Muscle layer of colon (tissue), 2 donors: ENCODE measurements around the gene EIF2S3.
A peak's percentile ranks its signal among the peaks of the same experiment; 100 is the strongest.

ENCODE experiments used
- H3K27ac ChIP-seq: one replicate; pipeline ENCODE4 v1.7.0; 2013; ENCODE audit warnings: low read depth, mild to moderate bottlenecking, low read length, moderate library complexity
- H3K27me3 ChIP-seq, 2 donors: one replicate each; pipeline ENCODE4 v1.7.0; 2013; ENCODE audit warnings: low read length in 2 of 2, mild to moderate bottlenecking in 2 of 2; ENCODE audit not compliant: insufficient read depth in 2 of 2, control insufficient read depth in 1 of 2
- H3K36me3 ChIP-seq: one replicate; pipeline ENCODE4 v1.7.0; 2013; ENCODE audit warnings: mild to moderate bottlenecking, low read length; ENCODE audit not compliant: insufficient read depth
- H3K4me1 ChIP-seq: one replicate; pipeline ENCODE4 v1.7.0; 2013; ENCODE audit warnings: mild to moderate bottlenecking, low read length; ENCODE audit not compliant: insufficient read depth
- H3K4me3 ChIP-seq, 2 donors: one replicate each; pipeline ENCODE4 v1.7.0; 2013; ENCODE audit warnings: low read length in 2 of 2, low read depth in 1 of 2, mild to moderate bottlenecking in 1 of 2, moderate library complexity in 1 of 2
- H3K9ac ChIP-seq: one replicate; pipeline ENCODE4 v1.7.0; 2013; ENCODE audit warnings: low read length
- H3K9me3 ChIP-seq: one replicate; pipeline ENCODE4 v1.7.0; 2013; ENCODE audit warnings: mild to moderate bottlenecking, low read length
- donor health status: abdominal sarcoma.
- donor health status: Adenocarcinoma of cecum.

Gene EIF2S3

GRCh38 chrX:24054182-24055042 lies at the start of gene EIF2S3:
Gene EIF2S3 (plus strand): TSS chrX:24054956. CDS start chrX:24054969, 13 bp downstream.
- H3K4me1 ChIP-seq: no peaks in the 10 kb centered on the region
- H3K9me3 ChIP-seq: no peaks in the 10 kb centered on the region
- H3K9ac ChIP-seq: peak within 1 kb of the TSS; percentile 83
- H3K36me3 ChIP-seq: peaks cover 12% of the 10 kb centered on the region
- peak within 1 kb of the TSS; percentile 62 for H3K27ac ChIP-seq
- H3K4me3 ChIP-seq: peak within 1 kb of the TSS in 1 of 2 donors; percentile 58
- no peaks in the 10 kb centered on the region for H3K27me3 ChIP-seq

- H3K27ac ChIP-seq: no peak overlapping the region
- no peaks in the 10 kb centered on the region for H3K27me3 ChIP-seq
- H3K36me3 ChIP-seq: no peaks in the 10 kb centered on the region
- H3K9ac ChIP-seq: no peak overlapping the region
- no peak overlapping the region for H3K4me3 ChIP-seq
- no peaks in the 10 kb centered on the region for H3K4me1 ChIP-seq
- H3K9me3 ChIP-seq: no peaks in the 10 kb centered on the region
Measured at GRCh38 chrX:24005028-24005427, 49.7 kb upstream of the EIF2S3 start.

GRCh38 chrX:24005867-24006266 lies 48.9 kb upstream of the EIF2S3 start:
- no peaks in the 10 kb centered on the region for H3K4me1 ChIP-seq
- no peak overlapping the region for H3K27ac ChIP-seq
- H3K27me3 ChIP-seq: no peaks in the 10 kb centered on the region
- no peaks in the 10 kb centered on the region for H3K9me3 ChIP-seq
- no peak overlapping the region for H3K9ac ChIP-seq
- no peak overlapping the region for H3K4me3 ChIP-seq
- no peaks in the 10 kb centered on the region for H3K36me3 ChIP-seq

- H3K4me3 ChIP-seq: no peak overlapping the region
- H3K9ac ChIP-seq: no peak overlapping the region
- no peaks in the 10 kb centered on the region for H3K4me1 ChIP-seq
- no peaks in the 10 kb centered on the region for H3K9me3 ChIP-seq
- no peak overlapping the region for H3K27ac ChIP-seq
- peaks cover 4 to 5% of the 10 kb centered on the region in 2 donors for H3K27me3 ChIP-seq
- H3K36me3 ChIP-seq: no peaks in the 10 kb centered on the region
Measured at GRCh38 chrX:24012266-24012665, 42.5 kb upstream of the EIF2S3 start.

DNA sequence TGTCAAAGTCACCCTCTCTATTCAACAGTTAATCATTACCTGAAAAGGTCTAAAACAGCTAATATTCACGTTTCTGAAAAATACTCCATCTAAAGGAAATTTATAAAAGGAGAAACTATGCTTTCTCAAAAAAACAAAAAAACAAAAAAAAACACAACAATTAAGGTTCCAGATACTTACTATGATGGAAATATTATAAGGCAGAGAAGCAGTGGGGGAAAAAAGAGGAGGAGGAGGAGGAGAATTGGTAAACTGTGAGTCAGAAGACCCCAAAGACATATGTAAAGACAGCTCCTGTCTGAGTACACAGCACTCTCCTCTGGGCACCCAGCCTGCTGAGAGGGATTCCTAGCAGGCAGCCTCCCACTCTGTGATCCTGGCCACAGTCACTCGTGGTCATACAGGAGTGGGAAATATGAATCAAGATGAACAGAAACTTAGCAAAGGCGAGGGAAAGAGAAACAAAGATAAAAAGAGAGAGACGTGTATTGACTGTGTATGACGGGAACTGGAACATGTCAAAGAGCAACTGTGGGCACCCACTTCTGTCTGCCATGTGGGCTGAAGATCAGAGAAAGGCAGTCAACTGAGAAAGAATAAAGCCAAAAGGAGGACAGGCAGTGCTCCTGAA lies 40.3 kb upstream of the EIF2S3 start:
- Histone ChIP-seq H3K27ac (no peak overlapping the region), H3K27me3 (peaks cover 4 to 5% of the 10 kb centered on the region in 2 donors), H3K4me1 (no peaks in the 10 kb centered on the region), H3K36me3 (no peaks in the 10 kb centered on the region), H3K9ac (no peak overlapping the region), H3K9me3 (no peaks in the 10 kb centered on the region), H3K4me3 (no peak overlapping the region)

DNA sequence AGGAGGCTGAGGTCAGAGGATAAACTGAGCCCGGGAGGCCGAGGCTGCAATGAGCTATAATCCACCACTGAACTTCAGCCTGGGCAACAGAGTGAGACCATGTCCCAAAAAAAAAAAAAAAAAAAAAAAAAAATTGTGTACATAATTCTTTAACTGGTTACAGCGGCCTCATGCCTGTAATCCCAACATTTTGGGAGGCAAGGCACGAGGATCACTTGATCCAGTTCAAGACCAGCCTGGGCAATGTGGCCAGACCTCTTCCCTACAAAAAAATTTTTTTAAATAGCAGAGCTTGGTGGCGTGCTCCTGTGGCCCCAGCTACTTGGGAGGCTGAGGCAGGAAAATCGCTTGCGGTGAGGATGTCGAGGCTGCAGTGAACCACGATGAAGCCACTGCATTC lies 37.1 kb upstream of the EIF2S3 start:
- H3K4me3 ChIP-seq: no peak overlapping the region
- no peak overlapping the region for H3K9ac ChIP-seq
- H3K9me3 ChIP-seq: no peaks in the 10 kb centered on the region
- H3K27me3 ChIP-seq: peaks cover 0 to 4% of the 10 kb centered on the region in 2 donors
- H3K27ac ChIP-seq: no peak overlapping the region
- H3K4me1 ChIP-seq: no peaks in the 10 kb centered on the region
- H3K36me3 ChIP-seq: no peaks in the 10 kb centered on the region

- no peaks in the 10 kb centered on the region for H3K9me3 ChIP-seq
- no peak overlapping the region for H3K4me3 ChIP-seq
- H3K27me3 ChIP-seq: peaks cover 0 to 4% of the 10 kb centered on the region in 2 donors
- H3K4me1 ChIP-seq: no peaks in the 10 kb centered on the region
- no peak overlapping the region for H3K27ac ChIP-seq
- no peak overlapping the region for H3K9ac ChIP-seq
- H3K36me3 ChIP-seq: no peaks in the 10 kb centered on the region
Measured at GRCh38 chrX:24018809-24019208, 35.9 kb upstream of the EIF2S3 start.

DNA sequence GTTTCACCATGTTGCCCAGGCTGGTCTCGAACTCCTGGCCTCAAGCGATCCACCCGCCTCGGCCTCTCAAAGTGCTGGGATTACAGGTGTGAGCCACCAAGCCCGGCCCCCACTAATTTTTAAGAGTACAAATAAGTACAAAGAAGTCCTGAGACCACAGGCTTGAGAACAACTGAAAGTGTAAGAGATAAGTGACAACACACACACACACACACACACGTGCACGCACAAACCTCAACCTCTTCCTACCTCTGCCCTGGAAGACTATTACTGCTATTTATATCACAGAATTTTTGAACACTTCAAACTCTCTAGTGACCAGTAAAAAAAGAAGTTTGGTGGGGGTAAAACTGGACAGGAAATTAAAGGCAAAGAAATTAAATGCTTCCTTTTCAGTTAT lies 35.3 kb upstream of the EIF2S3 start:
- no peak overlapping the region for H3K4me3 ChIP-seq
- no peaks in the 10 kb centered on the region for H3K9me3 ChIP-seq
- H3K27ac ChIP-seq: no peak overlapping the region
- no peak overlapping the region for H3K9ac ChIP-seq
- H3K4me1 ChIP-seq: no peaks in the 10 kb centered on the region
- H3K27me3 ChIP-seq: peaks cover 3 to 5% of the 10 kb centered on the region in 2 donors
- no peaks in the 10 kb centered on the region for H3K36me3 ChIP-seq

DNA sequence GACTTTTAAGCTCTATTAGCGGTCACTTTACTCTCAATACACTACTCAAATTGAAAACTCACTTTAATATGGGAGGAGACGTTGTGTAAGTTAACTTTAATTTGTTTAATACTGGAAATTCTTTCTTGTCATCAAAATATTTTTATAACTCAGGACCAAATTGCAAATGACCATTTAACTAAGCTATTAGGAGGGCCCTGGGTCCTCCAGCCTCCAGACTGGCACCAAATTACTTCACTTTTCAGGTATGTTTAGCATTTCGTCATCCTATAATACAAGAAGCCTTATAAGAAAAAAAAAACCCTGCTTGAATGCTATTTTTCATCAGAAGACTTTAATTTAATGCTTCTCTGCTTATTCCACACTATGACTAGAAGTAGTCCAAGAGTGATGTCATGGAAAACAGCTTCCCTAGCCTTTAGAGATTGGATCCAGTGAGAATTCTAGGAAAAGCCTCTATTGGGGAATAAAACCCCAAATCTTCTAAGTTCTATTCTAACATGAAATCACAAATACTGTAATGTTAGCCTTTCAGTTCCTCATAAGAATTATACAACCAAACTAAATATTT lies 34.4 kb upstream of the EIF2S3 start:
- H3K27ac ChIP-seq: no peak overlapping the region
- peaks cover 5 to 9% of the 10 kb centered on the region in 2 donors for H3K27me3 ChIP-seq

DNA sequence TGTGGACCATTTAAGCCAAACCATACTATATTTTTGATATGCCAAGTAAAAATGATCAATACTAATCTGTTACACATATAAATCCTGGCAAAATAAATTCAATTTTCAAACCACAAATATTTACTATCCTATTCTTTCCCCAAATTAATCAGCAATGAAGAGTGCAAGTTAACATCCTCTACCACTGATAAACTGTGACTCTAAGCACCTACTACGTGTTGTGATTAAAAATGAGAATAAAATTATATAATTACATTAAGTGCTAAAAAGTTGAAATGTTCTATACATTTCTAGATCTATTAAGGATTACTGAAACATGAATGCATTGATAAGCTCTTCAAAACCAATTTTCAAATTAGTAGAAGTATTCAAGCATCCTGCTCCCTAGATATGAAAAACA lies 31.2 kb upstream of the EIF2S3 start:
- Histone ChIP-seq H3K27me3 (peaks cover 5 to 6% of the 10 kb centered on the region in 2 donors), H3K36me3 (no peaks in the 10 kb centered on the region), H3K9me3 (no peaks in the 10 kb centered on the region), H3K9ac (peak overlapping the region; percentile 61), H3K4me3 (peak overlapping the region; percentile 72 to 74), H3K4me1 (no peaks in the 10 kb centered on the region), H3K27ac (peak overlapping the region; percentile 78)

More for the DNA sequence above, 34.4 kb upstream of the EIF2S3 start:
- H3K4me3 ChIP-seq: no peak overlapping the region
- no peak overlapping the region for H3K9ac ChIP-seq
- H3K36me3 ChIP-seq: no peaks in the 10 kb centered on the region
- no peaks in the 10 kb centered on the region for H3K9me3 ChIP-seq
- H3K4me1 ChIP-seq: no peaks in the 10 kb centered on the region

DNA sequence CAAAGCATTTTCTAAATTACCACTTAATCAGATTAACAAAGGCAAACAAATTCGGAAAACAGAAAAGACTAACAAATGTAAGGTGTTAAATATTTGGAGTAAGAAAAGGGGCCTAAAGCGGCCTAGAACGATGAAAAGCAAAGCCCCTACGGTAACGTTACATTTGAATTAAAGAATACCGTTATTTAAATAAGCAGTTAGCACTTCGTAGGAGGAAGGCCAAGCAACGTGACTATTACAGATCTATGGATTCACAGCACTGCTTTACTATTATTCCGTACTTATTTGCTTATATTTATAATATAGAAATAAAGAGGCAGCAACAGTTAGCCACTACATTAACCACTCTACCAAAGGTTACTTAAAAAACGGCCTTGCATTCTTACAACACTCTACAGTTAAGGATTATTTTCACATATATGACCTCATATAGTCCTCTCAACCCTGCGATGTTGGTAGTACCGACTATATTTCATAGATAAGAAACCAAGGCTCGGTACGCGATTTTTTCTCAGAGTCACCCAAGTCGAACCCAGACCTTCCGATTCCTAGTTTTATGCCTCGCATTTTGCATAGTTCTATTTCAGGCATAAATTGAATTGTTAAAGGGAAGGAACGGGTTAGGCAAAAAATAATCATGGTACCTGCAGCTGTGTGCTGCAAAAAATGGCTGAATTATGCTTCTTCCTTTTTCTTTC lies 30.6 kb upstream of the EIF2S3 start:
- Histone ChIP-seq H3K9ac (peak overlapping the region; percentile 61), H3K36me3 (no peaks in the 10 kb centered on the region), H3K9me3 (no peaks in the 10 kb centered on the region), H3K4me1 (no peaks in the 10 kb centered on the region), H3K4me3 (peak overlapping the region; percentile 72 to 74), H3K27ac (peak overlapping the region; percentile 78), H3K27me3 (peaks cover 5 to 6% of the 10 kb centered on the region in 2 donors)
